GM18505 (cell line): ENCODE results near the gene PRPF40B.

ENCODE experiments used
- ATAC-seq: cut with Tn5 transposase; IDR thresholded peaks from one replicate; pipeline ENCODE4 v1.9.1; 2021; ENCODE audit not compliant: unreplicated experiment
- POLR2A ChIP-seq: IDR thresholded peaks from 4 replicates; pipeline ENCODE4 v1.6.1; 2011; ENCODE audit warnings: borderline replicate concordance; ENCODE audit not compliant: insufficient read depth, insufficient read length; ENCODE audit errors: extremely low read depth

The PRPF40B gene

DNA sequence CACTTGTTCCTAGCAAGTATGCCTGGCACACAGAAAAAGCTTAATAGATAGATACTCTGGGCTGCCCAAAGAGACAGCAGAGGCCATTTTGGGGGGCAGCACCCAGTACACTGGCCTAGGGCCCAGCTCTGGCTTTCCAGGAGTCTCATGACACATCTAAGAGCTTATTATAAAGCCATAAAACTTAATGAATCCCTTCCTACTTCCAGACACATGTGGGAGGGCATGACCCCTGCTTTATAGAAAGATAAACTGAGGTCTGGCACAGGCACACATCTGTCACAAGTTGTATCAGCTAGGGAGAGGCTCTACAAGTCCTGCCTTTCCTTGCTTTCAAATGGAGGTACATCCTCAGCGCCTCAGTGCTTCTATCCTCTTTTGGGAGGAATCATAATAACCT is 56.7 kb downstream of the PRPF40B start:
- TF ChIP-seq POLR2A, result no peak
- ATAC-seq, result no peak

DNA sequence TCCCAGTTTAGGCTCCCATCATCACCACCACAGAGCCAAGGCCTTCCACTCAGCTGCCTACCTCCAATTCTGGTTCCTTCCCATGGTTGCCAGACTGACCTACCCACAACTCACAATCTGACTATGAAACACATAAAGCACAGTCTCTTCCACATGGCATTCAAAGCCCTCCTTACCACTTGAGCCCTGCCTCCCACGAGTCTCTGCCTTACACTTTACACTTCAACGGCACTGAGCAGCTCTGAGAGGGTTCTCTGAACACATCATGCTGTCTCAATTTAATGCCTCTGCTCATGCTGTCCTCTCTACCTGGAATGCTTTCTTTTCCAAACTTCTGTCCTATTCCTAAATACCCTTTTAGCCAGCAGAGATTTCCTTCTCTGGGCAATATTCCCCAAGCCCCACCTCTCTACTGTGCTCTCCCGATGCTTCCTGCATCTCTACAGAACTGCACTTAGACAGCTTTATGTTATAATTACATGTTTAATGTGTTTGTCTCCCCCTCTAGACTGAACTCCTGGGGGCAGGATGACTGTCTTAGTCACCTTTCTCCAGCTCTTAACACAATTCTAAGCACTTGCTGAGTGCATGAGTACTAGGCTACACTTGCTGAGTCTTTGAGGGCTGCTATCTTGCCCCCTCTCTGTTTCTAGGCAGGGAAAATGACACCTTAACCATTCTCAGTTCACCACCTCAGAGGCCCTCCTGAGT is 60.4 kb downstream of the PRPF40B start:
- no peak for TF ChIP-seq POLR2A
- no peak for ATAC-seq

DNA sequence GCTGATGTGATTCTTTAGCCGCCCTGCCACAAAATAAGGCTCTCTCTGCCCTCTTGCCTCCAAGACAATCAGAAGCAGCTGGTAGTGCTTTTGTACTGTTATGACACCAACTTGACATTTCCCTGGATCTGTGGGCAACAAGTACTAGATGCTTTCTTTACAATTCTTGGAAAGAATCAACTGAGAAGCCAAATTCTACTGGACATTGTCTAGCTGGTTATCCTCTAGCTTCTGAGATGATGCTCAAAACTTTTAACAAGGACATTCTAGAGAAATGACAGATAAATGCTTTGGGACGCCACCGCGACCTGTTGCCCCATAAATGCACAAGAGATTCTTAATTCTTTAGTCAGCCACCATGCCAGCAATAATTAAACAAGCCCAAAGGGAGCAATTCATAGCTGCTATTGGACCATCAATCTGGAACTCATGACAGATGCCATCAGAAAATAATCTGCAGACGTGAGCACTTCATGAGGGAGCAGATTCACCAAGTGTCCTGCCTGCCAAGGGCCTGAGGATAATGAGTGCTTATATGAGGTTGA is 61.0 kb downstream of the PRPF40B start:
- no peak for ATAC-seq
- TF ChIP-seq POLR2A, result no peak

DNA sequence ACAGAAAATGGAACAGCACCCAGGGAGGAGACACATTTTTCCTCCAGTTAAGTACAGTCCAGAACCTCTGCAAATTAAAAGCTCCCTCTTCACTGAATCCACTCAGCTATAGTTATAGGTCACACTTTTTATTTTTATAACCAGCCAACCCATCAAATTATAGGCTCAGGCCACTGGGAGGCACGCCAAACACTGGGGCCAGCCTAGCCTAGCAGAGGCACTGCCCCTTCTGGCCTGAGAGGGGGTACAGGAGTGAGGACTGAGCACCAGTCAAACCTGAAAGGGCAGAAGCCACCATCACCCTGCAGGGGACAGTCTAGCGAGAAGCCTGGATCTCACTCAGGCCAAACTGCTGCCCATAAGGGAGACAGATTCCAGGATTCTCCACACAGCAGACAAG is 64.6 kb downstream of the PRPF40B start:
- ATAC-seq, result no peak
- TF ChIP-seq POLR2A, result no peak

DNA sequence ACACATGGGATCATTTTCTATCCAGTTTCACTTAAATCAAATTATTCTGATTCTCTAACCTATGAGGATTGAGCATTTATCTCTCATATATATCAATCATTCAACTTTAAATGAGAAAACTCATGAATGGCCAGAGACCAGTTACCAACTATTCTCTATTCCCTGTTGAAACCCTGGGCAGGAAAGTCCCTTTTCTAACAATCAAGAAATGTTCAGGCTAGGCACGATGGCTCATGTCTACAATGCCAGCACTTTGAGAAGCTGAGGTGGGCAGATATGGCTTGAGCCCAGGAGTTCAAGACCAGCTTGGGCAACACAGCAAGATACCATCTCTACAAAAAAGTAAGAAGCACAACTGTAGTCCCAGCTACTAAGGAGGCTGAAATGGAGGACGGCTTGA is 65.9 kb downstream of the PRPF40B start:
- no peak for ATAC-seq
- no peak for TF ChIP-seq POLR2A

DNA sequence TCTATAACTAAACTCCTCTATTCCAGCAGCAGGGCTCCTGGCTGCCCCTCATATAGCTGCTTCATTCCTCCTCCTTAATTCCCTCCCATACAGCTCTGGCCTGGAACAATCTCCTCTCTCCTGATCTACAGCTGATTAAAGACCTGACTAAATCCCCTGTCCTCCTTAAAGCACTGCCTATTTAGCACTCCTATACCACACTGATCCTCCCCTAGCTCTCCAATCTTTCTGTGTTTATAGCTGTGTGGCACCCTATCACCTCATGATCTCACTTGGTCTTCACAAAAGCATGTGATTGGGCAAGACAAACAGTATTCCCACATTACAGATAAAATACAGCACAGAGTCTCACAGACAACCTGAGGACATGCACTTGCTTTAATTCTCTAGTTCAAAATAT is 66.4 kb downstream of the PRPF40B start:
- no peak for TF ChIP-seq POLR2A
- ATAC-seq, result no peak

DNA sequence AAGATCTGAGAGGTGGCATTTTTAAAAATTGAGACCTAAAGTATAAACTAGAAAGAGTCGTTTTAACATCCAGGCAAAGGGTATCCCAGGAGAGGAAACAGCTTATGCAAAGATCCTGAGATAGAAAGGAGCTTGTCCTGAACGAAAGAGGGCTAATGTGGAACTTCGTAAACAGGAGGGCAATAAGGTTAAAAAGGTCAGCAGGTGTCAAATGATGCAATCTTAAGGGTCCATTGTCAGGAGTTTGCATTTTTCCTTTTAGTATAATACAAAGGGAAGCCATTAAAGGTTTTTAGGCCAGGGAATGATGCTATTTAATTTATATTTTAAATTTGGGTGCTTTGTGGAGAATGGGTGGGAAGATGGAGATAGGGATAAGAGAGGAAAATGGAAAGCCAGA is 69.5 kb downstream of the PRPF40B start:
- no peak for TF ChIP-seq POLR2A
- ATAC-seq, result no peak

DNA sequence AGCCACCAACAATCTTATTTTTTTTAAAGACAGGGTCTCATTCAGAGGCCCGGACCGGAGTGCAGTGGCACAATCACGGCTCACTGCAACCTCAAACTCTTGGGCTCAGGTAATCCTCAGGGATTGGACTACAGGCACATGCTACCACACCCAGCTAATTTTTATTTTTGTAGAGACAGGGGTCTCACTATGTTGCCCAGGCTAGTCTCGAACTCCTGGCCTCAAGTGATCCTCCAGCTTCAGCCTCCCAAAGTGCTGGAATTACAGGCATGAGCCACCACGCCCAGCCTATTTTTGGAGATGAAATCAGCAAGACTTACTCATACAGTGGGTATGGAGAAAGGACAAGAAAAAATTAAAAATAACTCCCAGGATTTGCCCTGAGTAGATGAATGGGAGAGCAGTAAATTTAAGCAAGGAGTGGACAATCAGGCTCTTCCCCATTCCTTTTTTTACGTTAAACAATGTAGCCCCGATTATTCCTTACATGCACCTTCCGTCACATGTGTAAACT is 70.6 kb downstream of the PRPF40B start:
- TF ChIP-seq POLR2A, result no peak
- ATAC-seq, result no peak
